ENCODE measurements around the gene PSMB11.

PSMB11 gene

DNA sequence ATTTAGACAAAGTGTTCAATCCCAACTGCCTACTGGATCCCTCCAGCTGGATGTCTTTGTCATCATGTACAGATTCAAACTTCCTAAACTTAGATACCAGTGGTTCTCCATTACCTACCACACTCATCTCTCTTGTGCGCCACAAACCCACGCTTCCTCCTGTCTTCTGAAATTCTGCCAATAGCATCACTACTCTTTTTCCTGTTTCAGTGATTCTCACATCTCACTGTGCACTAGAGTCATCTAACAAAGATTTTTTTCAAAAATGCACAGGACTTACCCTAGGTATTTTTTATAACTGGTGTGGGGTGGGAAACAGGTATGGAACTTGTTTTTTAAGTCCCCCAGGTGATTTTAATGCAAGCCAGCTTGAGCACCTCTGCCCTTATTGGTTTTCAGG lies 13.2 kb upstream of the PSMB11 start:
- ChIA-PET POLR2A (ENCODE audit: low non-redundant PET) (no interaction called here), CTCF (interaction anchor here (0.6 to 0.9 kb wide), 3 partner anchors 9 to 99 kb away, joined by 3 to 4 read pairs (median 4); no protein-coding TSS in a partner anchor)
- DNase-seq (ENCODE audit: low spot score) = no peak
- TF ChIP-seq, protein P1, sequence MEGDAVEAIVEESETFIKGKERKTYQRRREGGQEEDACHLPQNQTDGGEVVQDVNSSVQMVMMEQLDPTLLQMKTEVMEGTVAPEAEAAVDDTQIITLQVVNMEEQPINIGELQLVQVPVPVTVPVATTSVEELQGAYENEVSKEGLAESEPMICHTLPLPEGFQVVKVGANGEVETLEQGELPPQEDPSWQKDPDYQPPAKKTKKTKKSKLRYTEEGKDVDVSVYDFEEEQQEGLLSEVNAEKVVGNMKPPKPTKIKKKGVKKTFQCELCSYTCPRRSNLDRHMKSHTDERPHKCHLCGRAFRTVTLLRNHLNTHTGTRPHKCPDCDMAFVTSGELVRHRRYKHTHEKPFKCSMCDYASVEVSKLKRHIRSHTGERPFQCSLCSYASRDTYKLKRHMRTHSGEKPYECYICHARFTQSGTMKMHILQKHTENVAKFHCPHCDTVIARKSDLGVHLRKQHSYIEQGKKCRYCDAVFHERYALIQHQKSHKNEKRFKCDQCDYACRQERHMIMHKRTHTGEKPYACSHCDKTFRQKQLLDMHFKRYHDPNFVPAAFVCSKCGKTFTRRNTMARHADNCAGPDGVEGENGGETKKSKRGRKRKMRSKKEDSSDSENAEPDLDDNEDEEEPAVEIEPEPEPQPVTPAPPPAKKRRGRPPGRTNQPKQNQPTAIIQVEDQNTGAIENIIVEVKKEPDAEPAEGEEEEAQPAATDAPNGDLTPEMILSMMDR (conservative IDR thresholded peaks at IDR 0.05; ENCODE audit: low read depth) = no peak
- H3K27ac ChIP-seq = no peak overlapping the region

DNA sequence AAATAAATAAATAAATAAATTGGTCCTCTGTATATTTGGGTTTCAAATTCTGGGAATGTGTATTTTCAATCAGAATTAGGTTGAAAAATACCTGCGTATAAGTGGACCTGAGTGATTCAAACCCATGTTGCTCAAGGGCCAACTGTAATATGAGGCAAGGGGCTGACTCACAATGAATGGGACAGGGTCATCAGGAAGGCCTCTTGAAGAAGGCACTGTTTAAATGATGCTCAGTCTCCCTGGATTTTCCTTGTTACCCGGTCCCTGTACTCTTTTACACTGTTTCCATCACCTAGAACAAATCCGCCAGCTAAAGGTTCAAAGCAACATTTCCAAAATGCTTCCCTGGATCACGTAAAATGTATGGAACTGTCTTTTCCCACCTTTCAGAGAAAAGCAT lies 11.1 kb upstream of the PSMB11 start:
- DNase-seq (ENCODE audit: low spot score) = no peak
- no peak overlapping the region for H3K27ac ChIP-seq
- POLR2A ChIA-PET (ENCODE audit: low non-redundant PET) = no interaction called here
- CTCF ChIA-PET = interaction anchor here (0.9 kb wide), 1 partner anchor 44 kb away, joined by 4 read pairs; no protein-coding TSS in a partner anchor
- TF ChIP-seq, protein P1 (conservative IDR thresholded peaks at IDR 0.05; ENCODE audit: low read depth) = no peak

DNA sequence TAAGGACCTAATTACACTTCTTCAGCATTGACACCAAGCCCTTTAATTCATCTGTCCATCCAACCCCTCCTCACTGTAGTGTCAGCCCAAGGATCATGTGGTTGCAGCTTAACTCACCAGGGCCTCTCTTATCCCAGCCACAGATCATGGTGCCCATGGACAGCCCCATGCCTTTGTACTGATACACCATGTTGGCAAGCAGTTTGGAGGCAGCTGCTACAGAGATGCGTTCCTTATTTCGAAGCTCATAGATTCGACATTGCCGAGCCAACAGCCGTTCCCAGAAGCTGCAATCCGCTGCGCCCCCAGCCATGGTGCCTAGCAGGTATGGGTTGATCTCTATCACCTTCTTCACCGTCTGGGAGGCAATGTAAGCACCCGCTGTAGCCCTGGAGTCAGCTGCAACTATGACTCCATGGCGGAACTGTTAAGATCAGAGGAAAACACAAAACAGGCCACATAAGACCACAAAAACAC lies 8.7 kb upstream of the PSMB11 start:
- TF ChIP-seq, protein P1 (conservative IDR thresholded peaks at IDR 0.05; ENCODE audit: low read depth) = no peak
- H3K27ac ChIP-seq = peak overlapping the region; percentile 83
- ChIA-PET CTCF (interaction anchor here (0.6 to 1.7 kb wide), 4 partner anchors 35 to 1107 kb away, joined by 3 to 13 read pairs (median 4); no protein-coding TSS in a partner anchor), POLR2A (ENCODE audit: low non-redundant PET) (no interaction called here)
- no peak for DNase-seq (ENCODE audit: low spot score)

DNA sequence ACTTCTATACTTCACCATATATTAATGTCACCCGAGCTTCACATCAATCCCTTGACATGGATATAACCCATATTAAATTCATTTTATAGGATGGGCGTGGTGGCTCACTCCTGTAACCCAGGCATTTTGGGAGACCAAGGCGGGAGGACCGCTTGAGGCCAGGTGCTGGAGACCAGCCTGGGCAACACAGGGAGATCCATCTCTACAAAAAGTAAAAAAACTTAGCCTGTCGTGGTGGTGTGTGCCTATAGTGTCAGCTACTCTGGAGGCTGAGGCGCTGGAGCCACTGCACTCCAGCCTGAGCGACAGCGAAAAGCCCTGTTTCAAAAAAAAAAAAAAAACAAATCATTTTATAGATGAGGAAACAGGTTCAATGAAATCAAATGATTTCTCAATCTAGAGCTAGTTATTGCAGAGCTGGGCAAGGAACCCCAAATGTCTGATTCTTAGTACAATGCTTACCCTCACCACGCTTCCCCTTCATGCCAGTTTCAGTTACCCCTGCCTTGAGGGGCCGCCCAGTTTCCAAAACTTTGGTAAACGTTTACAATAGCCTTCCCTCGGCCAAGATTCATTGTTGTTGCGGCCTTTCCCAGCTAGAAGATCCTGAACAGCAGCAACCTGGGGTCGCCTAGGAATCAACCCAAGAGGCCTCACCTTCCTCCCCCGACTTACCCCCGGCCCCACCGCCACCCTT lies 8.1 kb upstream of the PSMB11 start:
- ChIA-PET POLR2A (ENCODE audit: low non-redundant PET) (no interaction called here), CTCF (interaction anchor here (1.0 to 1.7 kb wide), 2 partner anchors 35 to 47 kb away, joined by 3 to 13 read pairs; no protein-coding TSS in a partner anchor)
- no peak for DNase-seq (ENCODE audit: low spot score)
- TF ChIP-seq, protein P1 (conservative IDR thresholded peaks at IDR 0.05; ENCODE audit: low read depth) = no peak
- peak overlapping the region; percentile 83 for H3K27ac ChIP-seq

DNA sequence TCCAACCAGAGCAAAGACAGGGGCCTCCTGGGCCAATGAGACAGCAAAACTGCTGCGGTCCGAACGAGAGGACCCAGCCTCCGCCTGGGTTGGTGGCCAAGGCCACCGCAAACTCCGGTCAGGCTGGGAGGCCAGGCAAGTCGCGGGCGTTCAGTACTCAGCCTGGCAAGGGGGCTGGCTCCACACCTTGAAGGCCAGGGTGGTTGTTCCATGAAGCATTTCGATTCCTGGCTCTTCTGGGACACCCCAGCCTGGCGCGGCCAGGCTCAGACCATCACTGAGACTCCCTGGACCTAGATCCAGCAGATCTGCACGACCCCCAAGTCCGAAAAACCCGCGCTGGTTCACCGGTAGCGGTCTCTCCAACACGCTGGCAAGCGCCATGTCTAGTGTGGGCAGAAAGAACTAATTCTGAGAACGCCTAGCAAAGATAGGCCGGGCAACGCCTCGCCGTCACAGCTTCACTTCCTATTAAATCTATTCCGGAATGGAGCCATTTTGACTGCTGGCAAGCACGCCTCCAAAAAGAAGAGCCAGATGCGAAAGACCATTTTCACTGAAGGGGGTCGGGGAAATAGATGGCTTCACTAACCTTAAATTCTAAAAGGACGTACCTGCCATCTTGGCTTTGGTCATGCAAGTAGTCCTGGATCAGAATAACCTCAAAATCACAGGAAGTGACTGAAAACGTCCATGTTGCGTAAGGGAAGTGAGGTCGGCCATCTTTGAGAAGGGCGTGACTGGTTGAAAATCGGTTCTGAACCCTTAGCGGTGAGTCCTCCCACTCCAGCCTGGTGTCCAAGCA lies 7.3 kb upstream of the PSMB11 start, which contains the start of gene PSMB5:
PSMB5 (minus strand) TSS at position 403 of the 805 bp plus-strand sequence; CDS start at position 384, 19 bp downstream.
- DNase-seq (ENCODE audit: low spot score) = peak; percentile 95
- CTCF ChIA-PET = interaction anchor here (1.7 kb wide), 1 partner anchor 48 kb away, joined by 13 read pairs; no protein-coding TSS in a partner anchor
- TF ChIP-seq, protein P1 (conservative IDR thresholded peaks at IDR 0.05; ENCODE audit: low read depth) = no peak
- POLR2A ChIA-PET (ENCODE audit: low non-redundant PET) = no interaction called here
- peak within 1 kb of the TSS; percentile 83 for H3K27ac ChIP-seq

Data from RWPE1 (cell line).